CD4-positive, alpha-beta T cell (primary cell): ENCODE results near the gene NUDT8. TPM values are rescaled to one million over a fixed set of nuclear protein-coding genes. Genes with fewer than 3 reads are reported as not detected.

Experiments used
- ATAC-seq: fragments of 200-7000 bp; cut with Tn5 transposase; one replicate; pipeline ENCODE4 v1.10.0; 2022; ENCODE audit warnings: mild to moderate bottlenecking; ENCODE audit not compliant: poor library complexity
- CTCF ChIA-PET: fragments of 350-600 bp; sonication (Branson Sonifier 250); formaldehyde crosslinking; loops from one replicate; lab custom pipeline; 2021; ENCODE audit warnings: antibody characterized with exemption, inconsistent platforms; lab: Charles Lee
- POLR2A ChIA-PET: fragments of 350-600 bp; sonication (Branson Sonifier 250); formaldehyde crosslinking; loops from one replicate; lab custom pipeline; 2021; ENCODE audit warnings: antibody characterized with exemption, inconsistent platforms; lab: Charles Lee
- DNase-seq, 14 experiments: peaks; one replicate each; pipeline ENCODE4 v3.0.0-alpha.2; 2013 to 2020; ENCODE audit warnings: mixed read lengths in 2 of 14
- H3K27ac ChIP-seq, 2 donors: one replicate each; pipeline versions ENCODE4 v1.5.1 to v1.7.0; 2013; ENCODE audit warnings: low read length in 2 of 2, low read depth in 1 of 2, mild to moderate bottlenecking in 1 of 2
- H3K27me3 ChIP-seq, 2 experiments: 1 replicate in 1 of 2; 2 replicates in 1 of 2; pipeline versions ENCODE4 v1.6.1 to v1.7.0; 2013; ENCODE audit warnings: low read length in 2 of 2, control low read depth in 1 of 2, mild to moderate bottlenecking in 1 of 2, moderate library complexity in 1 of 2; ENCODE audit not compliant: insufficient read depth in 2 of 2, control insufficient read depth in 1 of 2
- H3K36me3 ChIP-seq: one replicate; pipeline ENCODE4 v1.6.1; 2013; ENCODE audit warnings: low read length, control low read depth; ENCODE audit not compliant: insufficient read depth
- H3K4me1 ChIP-seq: one replicate; pipeline ENCODE4 v1.6.1; 2013; ENCODE audit warnings: low read length, control low read depth; ENCODE audit not compliant: insufficient read depth
- H3K4me3 ChIP-seq: one replicate; pipeline ENCODE4 v1.5.1; 2013; ENCODE audit warnings: mild to moderate bottlenecking, low read length, moderate library complexity
- H3K9me3 ChIP-seq, 2 experiments: 1 replicate in 1 of 2; 2 replicates in 1 of 2; pipeline versions ENCODE4 v1.6.1 to v1.7.0; 2013; ENCODE audit warnings: low read length in 2 of 2, mild to moderate bottlenecking in 2 of 2, control low read depth in 1 of 2, moderate library complexity in 1 of 2; ENCODE audit not compliant: control insufficient read depth in 1 of 2, insufficient read depth in 1 of 2
- H3K27ac Mint-ChIP-seq: one replicate; pipeline ENCODE4 v1.8.0; 2020; ENCODE audit warnings: mixed read lengths
- H3K27me3 Mint-ChIP-seq: one replicate; pipeline ENCODE4 v1.8.0; 2021; ENCODE audit warnings: mixed read lengths
- H3K36me3 Mint-ChIP-seq: one replicate; pipeline ENCODE4 v1.8.0; 2021; ENCODE audit warnings: low read depth, mixed read lengths
- H3K4me1 Mint-ChIP-seq: one replicate; pipeline ENCODE4 v1.8.0; 2021; ENCODE audit warnings: low read depth, mixed read lengths
- H3K4me3 Mint-ChIP-seq: one replicate; pipeline ENCODE4 v1.8.0; 2020; ENCODE audit warnings: mild to moderate bottlenecking, mixed read lengths
- H3K9me3 Mint-ChIP-seq: one replicate; pipeline ENCODE4 v1.8.0; 2020; ENCODE audit warnings: mixed read lengths
- intact Hi-C, 2 experiments: fragments of 100-400 bp; cut with DNase I in 1 of 2; cut with micrococcal nuclease in 1 of 2; formaldehyde crosslinking; loops; one replicate each; pipeline versions ENCODE4 v1.15.1 to v1.9.0; 2023 to 2025; cut with DNase I, micrococcal nuclease
- total RNA-seq, 174 experiments: library from RNA in 2 of 174; stranded (reverse) in 2 of 174; gene quantifications; one replicate each; pipeline ENCODE4 v1.2.3 and lab custom pipeline; 2021 to 2026
- TF ChIP-seq, protein P1 (sequence below): fragments of 200-600 bp; IDR thresholded peaks from one replicate; pipeline ENCODE4 v1.8.0; 2022; ENCODE audit warnings: antibody characterized with exemption, mild to moderate bottlenecking

NUDT8 gene
- total RNA-seq, 2 experiments from 2014 or later: 0.92 to 1.4 TPM

GRCh38 chr11:67649634-67650510 is 20.1 kb upstream of the NUDT8 start:
- Mint-ChIP-seq H3K27me3 (no peaks in the 10 kb centered on the region), H3K27ac (peak overlapping the region; percentile 97), H3K9me3 (no peaks in the 10 kb centered on the region), H3K36me3 (peaks cover 4% of the 10 kb centered on the region), H3K4me1 (peaks cover 32% of the 10 kb centered on the region), H3K4me3 (peak overlapping the region; percentile 95)
- TF ChIP-seq, protein P1, sequence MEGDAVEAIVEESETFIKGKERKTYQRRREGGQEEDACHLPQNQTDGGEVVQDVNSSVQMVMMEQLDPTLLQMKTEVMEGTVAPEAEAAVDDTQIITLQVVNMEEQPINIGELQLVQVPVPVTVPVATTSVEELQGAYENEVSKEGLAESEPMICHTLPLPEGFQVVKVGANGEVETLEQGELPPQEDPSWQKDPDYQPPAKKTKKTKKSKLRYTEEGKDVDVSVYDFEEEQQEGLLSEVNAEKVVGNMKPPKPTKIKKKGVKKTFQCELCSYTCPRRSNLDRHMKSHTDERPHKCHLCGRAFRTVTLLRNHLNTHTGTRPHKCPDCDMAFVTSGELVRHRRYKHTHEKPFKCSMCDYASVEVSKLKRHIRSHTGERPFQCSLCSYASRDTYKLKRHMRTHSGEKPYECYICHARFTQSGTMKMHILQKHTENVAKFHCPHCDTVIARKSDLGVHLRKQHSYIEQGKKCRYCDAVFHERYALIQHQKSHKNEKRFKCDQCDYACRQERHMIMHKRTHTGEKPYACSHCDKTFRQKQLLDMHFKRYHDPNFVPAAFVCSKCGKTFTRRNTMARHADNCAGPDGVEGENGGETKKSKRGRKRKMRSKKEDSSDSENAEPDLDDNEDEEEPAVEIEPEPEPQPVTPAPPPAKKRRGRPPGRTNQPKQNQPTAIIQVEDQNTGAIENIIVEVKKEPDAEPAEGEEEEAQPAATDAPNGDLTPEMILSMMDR: no peak
- CTCF ChIA-PET: interaction anchor here (1.5 to 2.7 kb wide), 3 partner anchors 9 to 21 kb away, joined by 5 to 9 read pairs (median 7); partner anchors contain the start of gene NUDT8
- DNase-seq (peak in 1 of 14 experiments; percentile 20), ATAC-seq (peak; percentile 10)
- Histone ChIP-seq H3K4me3 (peak overlapping the region; percentile 60), H3K4me1 (peaks cover 48% of the 10 kb centered on the region), H3K27ac (peak overlapping the region in 1 of 2 donors; percentile 35), H3K27me3 (no peaks in the 10 kb centered on the region), H3K36me3 (no peaks in the 10 kb centered on the region), H3K9me3 (no peaks in the 10 kb centered on the region)
- POLR2A ChIA-PET: interaction anchor here (1.6 to 4.9 kb wide), 4 partner anchors 9 to 66 kb away, joined by 4 to 51 read pairs (median 10); partner anchors contain the start of gene NUDT8
- intact Hi-C loops: loop anchor here in 1 of 2 experiments (10.0 kb wide), 1 partner anchor 295 kb away; the partner anchor contains the start of gene POLD4

DNA sequence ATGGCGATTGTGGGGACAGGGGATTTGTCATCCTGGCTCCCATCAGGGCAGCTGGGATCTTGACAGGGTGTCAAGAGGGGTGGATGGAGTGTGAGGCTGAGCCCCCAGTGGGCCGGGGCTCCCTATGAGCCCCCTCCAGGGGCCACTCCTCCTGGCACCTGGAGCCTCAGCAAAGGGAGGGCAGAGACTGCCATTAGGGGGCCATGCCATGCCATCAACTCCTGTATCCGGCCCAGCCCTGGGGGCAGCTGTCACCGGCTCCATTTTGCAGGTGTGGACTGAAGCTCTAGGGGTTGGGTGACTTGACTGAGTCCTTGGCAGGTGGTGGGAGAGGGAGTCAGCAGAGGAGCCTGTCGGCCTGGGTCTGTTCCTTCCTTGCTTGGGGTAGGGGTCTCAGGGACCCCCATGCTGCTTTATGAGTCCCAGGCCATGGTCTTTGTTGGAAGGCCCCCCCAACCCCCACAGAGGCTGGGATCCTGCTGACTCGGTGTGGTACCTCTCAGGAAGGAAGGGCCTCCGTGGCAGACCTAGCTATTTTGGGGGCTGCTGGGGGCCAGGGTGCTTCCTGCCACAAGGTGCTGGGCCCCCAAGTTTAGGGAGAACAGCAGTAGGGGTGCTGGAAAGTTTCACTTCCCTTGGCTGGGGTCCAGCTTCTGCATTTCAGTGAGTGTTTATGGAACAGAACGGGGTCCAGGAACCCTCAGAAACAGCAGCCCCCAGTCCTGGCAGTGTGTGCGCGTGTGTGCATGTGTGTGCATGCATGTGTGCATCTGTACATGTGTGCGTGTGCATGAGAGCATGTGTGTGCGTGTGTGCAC is 19.3 kb upstream of the NUDT8 start:
- H3K36me3 Mint-ChIP-seq: peaks cover 4% of the 10 kb centered on the region
- Histone ChIP-seq H3K27me3 (no peaks in the 10 kb centered on the region), H3K27ac (no peak overlapping the region), H3K4me1 (peaks cover 48% of the 10 kb centered on the region), H3K36me3 (no peaks in the 10 kb centered on the region), H3K4me3 (no peak overlapping the region), H3K9me3 (peaks cover 0 to 5% of the 10 kb centered on the region in 2 experiments)
- H3K9me3 Mint-ChIP-seq: no peaks in the 10 kb centered on the region
- ChIA-PET POLR2A (interaction anchor here (1.1 to 4.9 kb wide), 3 partner anchors 10 to 20 kb away, joined by 3 to 51 read pairs (median 7); partner anchors contain the start of gene NUDT8), CTCF (interaction anchor here (1.5 to 2.0 kb wide), 2 partner anchors 10 to 20 kb away, joined by 7 to 9 read pairs; partner anchors contain the start of gene NUDT8)
- no peaks in the 10 kb centered on the region for H3K27me3 Mint-ChIP-seq
- peak overlapping the region; percentile 7 for H3K4me3 Mint-ChIP-seq
- no peak for ATAC-seq
- H3K4me1 Mint-ChIP-seq: peaks cover 32% of the 10 kb centered on the region
- H3K27ac Mint-ChIP-seq: no peak overlapping the region
- intact Hi-C loops: loop anchor here in 1 of 2 experiments (1.0 kb wide), 1 partner anchor 19 kb away; no protein-coding TSS in a partner anchor
- TF ChIP-seq, protein P1: no peak
- DNase-seq: peak in 2 of 14 experiments; percentile 17 to 19
